GM19238 (cell line): ENCODE measurements around the gene SLC30A3.
"Not testable (repeated sequence)": the region's sequence is repeated elsewhere in the genome, so short reads cannot be mapped to it uniquely, and the experiment has no call there.

Experiments
- DNase-seq: peaks from one replicate; pipeline ENCODE4 v3.0.0; 2011; ENCODE audit warnings: low spot score; ENCODE audit not compliant: insufficient read length

SLC30A3 gene

DNA sequence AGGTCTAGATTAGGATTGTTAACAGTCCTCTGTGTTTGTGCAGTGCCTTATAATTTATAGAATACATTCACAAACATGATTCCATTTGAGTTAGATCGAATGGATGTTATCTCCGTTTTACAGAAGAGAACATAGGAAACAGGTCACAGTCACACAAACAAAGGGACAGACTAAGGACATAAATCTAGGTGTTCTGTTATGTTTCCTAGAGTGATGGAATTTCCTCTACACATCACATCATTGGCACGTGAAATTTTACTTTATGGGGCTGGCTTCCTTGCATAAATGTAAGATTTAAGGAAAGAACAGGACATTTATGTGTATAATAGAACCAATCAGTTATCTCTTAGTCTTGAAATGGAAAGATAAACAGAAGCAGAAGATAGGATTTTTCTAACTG is 25.8 kb upstream of the SLC30A3 start:
- DNase-seq: no peak

DNA sequence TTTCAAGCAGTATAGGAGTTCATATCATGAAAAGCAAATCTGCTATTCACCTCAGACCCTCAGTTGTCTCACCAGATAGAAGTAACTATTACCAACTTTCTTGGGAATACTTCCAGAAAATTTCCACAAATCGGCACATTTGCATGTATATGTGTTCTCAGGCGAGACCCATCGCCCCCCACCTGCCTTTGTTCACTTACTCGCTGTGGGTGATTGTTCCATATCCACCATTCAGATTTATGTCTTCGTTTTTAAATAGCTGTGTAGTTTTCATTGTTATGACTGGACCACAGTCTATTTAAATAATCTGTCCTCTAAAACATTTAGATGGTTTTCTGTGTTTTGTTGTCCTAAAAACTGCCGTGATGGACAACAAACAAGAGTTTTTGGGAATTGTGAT is 22.6 kb upstream of the SLC30A3 start:
- no peak for DNase-seq

DNA sequence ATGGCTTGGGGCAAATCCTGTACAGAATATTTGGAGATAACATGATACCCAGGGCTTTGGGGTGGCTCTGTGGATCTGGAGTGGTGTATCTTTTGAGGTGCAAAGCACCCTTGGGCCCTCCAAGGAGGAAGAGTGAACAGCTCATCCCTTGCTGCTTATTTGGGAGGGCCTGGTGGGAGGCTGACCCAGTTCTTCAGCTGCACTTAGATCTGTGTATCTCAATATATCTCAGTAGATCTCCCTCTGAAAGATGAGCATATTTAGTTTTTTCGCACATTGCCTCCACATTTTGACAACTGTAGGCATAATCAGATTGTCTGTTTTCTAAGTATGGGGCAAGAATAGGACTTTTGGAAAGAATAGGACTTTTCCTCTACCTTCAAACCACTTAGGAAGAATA is 22.1 kb upstream of the SLC30A3 start:
- DNase-seq: no peak

DNA sequence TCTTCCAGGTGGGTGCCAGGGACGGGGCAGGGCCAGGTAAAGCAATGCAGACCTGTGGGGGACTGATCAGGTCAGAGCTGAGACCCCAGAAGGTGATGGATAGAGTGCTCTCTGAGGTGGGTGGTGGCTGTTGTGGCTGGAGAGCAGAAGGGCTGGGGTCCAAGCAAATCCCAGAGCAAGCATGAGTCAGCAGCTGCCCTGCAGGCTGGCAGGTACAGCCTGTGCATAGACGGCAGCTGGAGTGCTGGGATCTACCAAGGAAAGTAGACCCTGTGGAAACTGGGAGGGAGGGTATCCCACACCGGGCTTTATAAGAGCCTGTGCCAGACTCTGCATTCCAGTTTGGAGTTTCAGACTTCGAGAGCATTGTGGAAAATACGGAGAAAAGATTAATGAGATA is 20.0 kb upstream of the SLC30A3 start:
- no peak for DNase-seq

DNA sequence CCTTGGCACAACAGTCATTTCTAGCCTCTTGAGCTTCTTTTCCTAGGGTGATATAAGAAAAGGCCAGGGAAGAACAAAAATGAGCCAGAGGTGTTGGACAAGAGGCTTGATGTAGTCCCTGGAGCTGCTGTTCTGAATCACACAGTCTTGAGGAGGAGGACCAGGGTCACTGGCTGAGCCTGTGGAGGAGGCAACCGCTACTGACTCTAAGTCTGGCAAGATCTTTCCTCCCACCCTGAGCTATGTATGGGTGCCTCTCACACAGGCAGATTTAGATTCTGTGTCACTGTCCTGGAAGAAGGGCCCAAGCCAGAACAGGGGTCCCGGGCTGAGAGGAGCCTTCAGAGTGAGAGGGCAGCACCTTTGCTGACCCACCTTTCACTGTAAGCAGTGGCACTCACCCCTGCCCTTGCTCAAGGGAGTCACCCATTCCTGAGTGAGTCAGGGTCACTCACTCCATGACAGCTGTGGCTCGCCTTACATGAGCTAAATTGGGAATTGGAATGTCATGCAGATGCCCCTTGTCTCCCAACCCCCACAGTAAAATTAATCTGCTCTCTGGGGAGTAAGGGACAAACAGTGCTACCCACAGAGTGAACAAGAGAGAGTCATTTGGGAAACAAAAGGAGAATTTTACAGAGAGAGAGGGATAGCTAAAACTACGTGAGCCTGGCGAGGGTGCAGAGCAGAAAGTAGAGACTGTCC is 19.2 kb upstream of the SLC30A3 start, which contains the start of gene TRIM54:
TSS of gene TRIM54 (plus strand) at position 575 of the 705 bp plus-strand sequence. CDS start 303 bp downstream, outside the sequence.
- no peak for DNase-seq

DNA sequence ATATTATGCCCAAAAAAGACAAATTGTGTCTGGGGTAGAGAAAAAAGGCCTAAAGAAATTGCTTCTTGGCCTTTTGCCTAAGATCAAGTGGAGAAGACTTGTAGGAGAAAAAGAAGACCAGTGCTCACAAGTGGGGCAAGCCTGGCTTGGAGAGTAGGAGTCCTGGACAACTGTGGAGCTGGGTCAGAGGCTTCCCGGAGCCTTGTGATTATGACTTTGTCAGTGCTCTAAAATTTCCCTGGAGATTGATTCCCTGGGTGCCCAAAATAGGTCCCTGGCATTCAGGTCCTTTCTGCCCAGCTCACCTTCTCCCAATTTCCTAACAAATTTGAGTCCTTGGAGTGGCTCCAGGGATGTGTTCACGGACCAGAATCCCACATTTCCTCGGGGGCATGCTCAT is 18.6 kb upstream of the SLC30A3 start:
- no peak for DNase-seq

DNA sequence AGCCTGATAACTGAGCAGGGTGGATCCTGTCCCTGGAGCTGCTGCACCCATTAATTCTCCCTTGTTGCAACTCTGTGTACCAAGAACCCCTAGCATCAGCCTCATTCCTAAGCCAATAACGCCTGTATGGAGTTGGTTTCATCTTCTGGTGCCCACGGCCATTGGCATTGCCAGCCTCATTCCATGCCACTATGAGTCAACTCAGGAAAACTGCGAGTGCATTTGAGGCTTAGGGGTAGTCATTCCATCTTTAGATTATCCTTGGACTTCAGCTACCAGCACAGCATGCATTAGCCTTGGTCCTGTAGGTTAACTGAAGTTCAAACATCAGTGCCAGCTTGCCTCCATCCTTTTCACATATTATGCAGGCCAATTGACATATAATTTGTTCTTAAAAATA is 18.0 kb upstream of the SLC30A3 start:
- DNase-seq: no peak

DNA sequence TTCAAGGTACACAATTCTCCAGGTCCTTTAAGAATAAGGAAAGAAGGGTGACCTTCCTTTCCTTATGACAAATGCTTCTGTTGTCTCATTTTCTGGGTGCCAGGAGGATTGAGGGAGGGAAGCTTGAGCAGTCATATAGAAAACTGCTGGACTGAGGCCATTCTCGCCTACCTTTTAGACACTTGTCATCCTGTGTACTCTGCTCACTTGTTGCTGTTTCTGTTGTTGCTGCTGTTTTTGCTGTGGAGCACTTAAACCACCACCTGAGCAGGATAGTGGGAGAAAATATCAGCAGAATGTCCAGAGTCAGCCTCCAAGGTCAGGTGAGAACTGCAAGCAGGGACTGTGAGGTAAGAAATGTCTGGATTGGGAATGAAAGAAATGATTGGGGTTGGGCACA is 15.2 kb upstream of the SLC30A3 start:
- DNase-seq: no peak

DNA sequence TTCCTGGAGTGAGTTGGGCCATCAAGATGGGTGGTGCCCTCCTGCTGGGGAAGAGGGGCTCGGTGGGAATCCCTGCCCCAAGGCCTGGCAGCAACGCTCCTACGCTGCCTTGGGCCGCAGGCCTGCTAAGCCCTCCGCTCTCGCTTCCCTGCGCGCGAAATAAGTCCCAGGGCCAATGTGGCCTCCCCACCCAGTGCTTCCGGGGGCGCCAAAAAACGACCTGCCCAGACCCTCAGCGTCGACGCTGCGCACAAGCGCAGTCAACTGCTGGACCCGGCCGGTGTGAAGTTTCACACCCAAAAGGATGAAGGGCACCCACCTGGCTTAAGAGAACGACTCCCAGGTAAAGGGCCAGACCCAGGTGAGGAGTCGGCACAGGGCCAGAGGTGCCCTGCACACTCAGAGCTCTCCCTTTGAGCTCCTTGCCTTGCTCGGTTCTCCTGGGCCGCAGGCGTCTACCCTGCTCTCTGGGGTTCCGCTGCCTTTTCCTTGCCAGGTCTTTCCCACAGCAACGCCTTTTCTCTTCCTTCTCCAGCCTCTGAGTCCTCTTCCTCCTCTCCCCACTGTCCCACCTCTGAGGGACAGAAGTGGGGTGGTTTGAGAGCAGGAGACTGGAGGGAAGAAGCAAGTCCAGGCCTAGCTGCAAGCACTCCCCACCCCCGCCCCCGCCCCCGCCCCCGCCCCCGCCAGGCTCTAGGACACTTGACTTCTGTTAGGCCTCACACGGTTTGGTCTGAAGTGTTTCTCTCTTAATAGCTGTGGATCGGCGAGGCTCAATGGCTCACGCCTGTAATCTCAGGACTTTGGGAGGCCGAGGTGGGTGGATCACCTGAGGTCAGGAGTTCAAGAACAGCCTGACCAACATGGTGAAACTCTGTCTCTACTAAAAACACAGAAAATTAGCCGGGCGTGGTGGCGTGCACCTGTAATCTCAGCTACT is 12.6 kb upstream of the SLC30A3 start, which contains the start of gene DNAJC5G:
TSS of gene DNAJC5G (plus strand) at position 223 of the 940 bp plus-strand sequence. CDS start 1,296 bp downstream, outside the sequence.
- DNase-seq: no peak

DNA sequence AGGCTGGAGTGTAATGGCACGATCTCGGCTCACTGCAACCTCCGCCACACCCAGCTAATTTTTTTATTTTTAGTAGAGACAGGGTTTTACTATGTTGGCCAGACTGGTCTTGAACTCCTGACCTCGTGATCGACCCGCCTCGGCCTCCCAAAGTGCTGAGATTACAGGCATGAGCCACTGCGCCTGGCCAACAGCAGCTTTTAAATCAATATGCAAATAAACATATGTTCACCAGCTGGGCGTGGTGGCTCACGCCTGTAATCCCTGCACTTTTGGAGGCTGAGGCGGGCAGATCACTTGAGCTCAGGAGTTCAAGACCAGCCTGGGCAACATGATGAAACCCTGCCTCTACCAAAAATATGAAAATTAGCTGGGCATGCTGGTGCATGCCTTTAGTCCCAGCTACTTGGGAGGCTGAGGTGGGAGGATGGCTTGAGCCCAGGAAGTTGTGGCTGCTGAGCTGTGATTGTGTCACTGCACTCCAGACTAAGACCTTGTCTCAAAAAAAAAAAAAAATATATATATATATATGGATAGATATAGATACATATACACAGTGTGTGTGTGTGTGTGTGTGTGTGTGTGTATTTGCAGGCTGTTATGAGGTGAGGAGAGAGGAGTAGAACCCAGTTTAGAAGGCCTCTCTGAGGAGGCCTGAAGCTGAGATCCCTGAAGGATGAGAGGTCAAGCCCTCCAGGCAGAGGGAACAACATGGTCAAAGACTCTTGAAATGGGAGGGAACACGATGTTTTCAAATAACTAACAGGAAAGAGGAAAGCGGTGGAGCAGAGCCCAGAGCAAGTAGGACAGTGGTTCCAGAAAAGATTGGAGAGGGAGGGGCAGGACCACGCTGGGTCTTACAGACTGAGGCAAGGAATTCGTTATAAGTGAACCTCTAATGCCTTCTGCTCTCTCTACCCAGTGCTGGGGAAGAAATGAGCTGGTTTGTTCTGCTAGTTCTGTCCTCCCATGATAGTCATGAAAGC is 10.0 kb upstream of the SLC30A3 start:
- DNase-seq: not testable (repeated sequence)

DNA sequence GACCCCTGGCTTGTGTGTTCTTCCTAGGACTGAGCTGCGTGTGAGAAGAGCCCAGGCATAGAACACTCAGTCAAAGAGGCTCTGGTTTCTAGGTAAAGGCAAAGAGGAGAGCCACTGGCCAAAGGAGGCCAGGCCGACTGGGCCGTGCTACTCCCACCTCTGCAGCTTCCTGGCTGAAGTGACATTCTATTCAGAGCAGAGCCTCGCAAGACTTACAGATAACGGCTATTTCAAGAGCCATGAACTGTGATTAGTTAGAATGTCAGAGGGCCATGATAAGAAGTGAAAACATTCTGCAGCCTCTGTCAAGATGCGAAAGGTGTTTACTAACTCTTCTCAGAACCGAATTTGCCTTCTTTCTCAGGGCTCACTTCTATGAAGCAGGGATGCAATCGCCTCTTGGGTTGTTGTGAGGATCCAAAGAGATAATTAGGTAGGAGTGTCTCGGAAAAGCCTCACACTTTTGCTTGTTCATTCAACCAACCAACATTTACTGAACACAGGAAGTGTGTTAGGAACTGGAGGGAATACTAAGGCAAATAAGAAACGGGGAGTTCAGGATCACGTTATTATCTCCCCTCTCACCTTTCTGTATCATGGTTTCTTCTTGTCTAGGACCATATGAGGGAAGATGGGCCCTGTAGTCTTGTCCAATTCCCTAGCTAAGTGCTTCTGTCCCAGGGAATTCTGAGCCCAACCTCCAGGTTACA is 8.9 kb upstream of the SLC30A3 start:
- DNase-seq: no peak

DNA sequence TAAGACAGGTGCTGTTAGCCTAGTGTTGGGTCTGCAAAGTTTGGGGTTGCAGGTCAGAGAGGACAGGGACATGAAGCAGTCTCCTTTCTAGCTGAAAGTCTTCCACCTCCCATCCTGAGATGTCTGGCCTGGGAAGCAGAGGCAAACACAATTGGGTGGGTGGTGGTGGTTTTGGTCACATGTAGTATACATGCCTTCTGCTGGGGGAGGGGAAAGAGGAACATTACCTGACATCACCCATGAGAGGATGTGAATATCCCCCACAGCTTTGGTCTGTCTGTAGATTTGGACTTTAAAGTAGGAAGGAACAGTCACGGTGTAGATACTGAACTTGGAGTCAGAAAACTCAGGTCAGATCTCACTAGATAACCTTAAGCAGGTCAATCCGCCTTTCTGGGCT is 7.8 kb upstream of the SLC30A3 start:
- DNase-seq: no peak

DNA sequence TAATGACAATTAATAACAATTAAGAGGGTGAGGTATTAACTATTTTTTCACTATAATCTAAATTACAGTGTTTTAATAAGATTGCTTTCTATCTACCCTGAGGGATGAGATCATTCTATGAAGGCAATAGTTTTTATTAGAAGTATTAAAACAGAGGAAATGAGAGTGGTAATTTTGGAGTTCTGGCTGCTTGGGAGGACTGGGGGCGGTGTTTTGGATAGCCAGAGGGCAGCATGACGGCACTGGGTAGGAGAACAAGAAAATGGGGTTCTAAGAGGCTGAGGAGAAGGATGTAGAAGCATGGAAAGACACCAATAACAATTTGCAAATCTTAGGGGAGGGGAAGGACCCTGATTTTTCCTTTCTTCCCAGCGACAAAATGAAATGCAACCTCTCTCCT is 7.3 kb upstream of the SLC30A3 start:
- DNase-seq: no peak

DNA sequence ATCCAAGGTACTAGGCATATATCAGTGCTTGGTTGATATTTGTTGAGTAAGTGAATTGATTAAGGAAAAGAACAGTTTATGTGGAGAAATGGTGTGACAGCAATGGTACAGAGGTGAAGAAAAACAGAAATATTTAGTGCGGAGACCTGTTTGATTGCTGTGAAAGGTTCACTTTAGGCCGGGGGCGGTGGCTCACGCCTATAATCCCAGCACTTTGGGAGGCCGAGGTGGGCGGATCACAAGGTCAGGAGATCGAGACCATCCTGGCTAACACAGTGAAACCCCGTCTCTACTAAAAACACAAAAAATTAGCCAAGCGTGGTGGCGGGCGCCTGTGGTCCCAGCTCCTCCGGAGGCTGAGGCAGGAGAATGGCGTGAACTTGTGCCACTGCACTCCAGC is 5.4 kb upstream of the SLC30A3 start:
- DNase-seq: not testable (repeated sequence)

DNA sequence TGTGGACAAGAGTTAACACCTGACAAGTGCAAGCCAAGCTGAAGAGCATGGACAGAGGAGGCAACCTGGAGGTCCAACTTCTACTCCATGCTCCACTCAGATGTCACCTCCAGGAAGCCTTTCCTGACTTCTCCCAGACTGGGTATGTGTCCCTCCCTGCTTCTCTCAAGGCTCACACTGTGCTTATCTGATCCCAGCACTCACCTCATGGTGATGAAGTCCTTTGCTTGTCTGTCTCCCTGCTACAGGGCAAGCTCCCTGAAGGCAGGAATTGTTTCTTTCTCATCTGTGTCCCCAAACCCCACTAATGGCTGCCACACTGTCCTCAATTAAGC is 2.7 kb upstream of the SLC30A3 start:
- DNase-seq: no peak

DNA sequence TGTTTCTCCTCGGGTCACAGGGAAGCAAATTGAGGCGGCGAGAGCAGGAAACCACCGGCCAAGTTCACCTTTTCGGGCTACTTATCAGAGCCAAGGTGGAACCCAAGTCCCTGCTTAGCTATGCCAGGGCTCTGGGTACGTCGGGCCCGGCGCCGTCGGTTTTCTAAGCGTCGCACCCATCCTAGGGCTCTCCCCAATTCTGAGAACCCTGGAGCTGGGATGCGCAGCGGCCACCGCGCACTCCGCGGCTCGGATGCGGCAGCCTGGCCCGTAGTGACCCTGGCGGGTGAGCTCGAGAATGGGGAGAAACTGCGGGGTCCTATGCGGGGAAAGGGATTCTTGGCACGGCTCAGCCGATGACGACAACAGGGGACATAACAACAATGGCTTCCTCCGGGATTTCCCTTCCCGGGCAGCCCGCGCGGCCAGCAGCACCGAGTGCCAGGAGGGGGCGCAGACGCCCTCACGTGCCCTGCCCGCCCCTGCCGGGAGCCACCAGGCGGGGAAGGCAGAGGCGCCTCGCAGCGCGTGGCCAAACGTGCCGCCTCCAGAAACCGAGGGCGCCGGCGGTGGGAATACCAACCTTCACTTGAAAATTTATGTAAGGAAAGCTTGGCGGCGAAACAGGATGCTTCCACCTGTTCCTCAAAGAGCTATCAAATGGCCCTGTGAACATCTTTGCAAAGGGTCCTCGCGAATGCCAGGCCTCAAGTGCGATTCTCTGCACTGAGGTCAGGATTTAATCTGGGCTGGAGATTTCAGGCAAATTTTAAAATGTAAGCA is 2.1 kb upstream of the SLC30A3 start:
- DNase-seq: peak; percentile 76

DNA sequence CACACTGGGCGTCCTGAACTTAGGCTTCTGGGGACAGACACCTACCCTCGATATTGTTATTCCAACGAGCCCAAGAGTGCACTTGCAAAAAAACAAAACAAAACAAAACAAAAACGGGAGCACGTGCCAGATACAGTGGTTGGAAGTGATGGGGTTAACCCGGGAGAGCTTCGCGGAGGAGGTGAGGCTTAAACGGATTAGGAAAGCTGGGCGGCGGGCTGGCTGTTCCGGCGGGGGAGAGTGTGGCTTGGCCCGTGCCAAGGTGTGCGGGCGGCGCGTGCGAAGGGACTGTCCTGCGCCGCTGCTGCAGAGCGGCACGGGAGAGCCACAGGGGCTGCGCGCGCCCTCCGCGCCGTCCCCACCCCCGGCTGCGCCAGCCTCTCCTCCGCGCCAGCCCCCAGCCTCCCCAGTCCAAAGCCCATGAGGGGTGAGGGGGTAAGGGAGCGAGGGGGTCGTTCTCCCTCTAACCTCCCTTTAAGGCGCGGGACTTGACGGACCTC is 1.5 kb upstream of the SLC30A3 start:
- DNase-seq: no peak

DNA sequence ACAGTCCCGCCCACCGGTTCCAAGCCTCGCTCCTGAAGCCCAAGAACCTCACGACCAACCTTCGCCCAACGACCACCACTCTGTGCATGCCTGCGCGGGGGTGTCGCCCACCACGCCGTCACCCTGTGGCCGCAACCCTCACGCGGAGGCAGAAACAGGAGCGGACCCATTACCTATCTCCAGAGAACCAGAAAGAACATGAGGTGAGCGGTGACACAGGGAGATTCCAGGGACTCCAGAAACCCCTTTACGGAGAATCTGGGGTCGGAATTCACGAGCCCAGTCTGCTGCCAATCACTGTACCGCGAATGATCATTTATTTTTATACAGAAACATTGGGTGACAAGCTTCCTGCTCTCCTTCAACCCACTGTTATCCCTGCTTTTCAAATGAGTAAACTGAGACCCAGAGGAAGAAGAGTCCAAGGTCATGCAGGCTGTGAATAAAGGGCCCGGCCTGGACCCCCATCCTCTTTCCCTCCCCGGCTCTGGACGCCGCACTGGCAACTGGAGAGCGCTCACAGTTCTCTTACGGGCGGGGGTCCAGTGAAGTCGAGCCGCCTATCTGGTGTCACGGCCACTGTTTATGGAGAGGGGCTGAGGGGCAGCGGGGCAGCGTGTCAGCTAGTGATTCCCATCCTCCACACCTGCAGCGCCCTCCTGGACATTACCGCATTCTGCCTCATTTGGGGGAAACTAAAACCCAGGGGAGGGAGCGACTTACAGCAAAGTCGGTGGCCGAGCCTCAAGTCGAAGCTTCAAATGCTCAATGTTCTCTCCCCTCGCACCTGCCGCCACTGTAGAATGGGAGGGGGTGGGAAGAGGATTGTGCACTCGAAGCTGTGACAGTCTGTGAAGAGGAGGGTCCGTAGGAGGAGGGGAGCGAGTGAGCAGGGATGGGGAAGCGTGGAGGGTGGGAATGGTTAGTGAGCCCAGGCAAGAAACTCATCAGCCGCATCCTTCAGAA is 723 bp upstream of the SLC30A3 start:
- DNase-seq: no peak

DNA sequence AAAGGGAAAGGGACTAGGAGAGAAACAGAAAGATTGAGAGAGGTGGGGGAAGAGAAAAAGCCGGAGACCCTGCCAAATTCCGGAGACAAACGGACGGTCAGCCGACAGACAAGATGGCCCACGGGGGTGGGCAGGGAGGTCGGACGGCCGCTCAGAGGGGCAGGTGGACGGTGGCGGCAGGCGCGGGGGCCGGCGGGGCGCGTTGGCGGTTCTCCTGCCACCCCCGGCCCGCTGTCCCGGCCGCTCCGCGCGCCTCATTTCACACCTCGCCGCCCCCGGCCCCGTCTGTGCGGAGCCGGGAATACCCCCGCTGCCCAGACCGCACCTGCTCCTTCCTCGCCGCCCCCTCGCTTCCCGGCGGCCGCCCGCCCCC is 935 bp downstream of the SLC30A3 start:
- DNase-seq: no peak
